NCI-H128 (cell line): ENCODE results near the gene HOMER3.
"Not testable (repeated sequence)": the region's sequence is repeated elsewhere in the genome, so short reads cannot be mapped to it uniquely, and the experiment has no call there.

Source experiments
- DNase-seq: peaks from one replicate; lab custom pipeline; 2025; ENCODE audit not compliant: unreplicated experiment; lab: John Stamatoyannopoulos, UW

HOMER3 gene

GRCh38 chr19:18954094-18954493, 13.1 kb upstream of the HOMER3 start:
- no peak for DNase-seq

GRCh38 chr19:18952364-18953003, 11.5 kb upstream of the HOMER3 start:
- not testable (repeated sequence) for DNase-seq

- DNase-seq, result no peak
Observed at GRCh38 chr19:18951721-18952281, 10.8 kb upstream of the HOMER3 start.

- no peak for DNase-seq
Observed at GRCh38 chr19:18949858-18950257, 8.8 kb upstream of the HOMER3 start.

GRCh38 chr19:18948976-18949356, 7.9 kb upstream of the HOMER3 start:
- no peak for DNase-seq

- DNase-seq, result no peak
Observed at GRCh38 chr19:18948075-18948975, 7.3 kb upstream of the HOMER3 start.

- no peak for DNase-seq
Observed at GRCh38 chr19:18946918-18947317, 5.9 kb upstream of the HOMER3 start.

GRCh38 chr19:18946335-18946734, 5.3 kb upstream of the HOMER3 start:
- DNase-seq, result no peak

GRCh38 chr19:18945297-18945696, 4.3 kb upstream of the HOMER3 start:
- DNase-seq, result no peak

- no peak for DNase-seq
Observed at GRCh38 chr19:18943465-18943864, 2.4 kb upstream of the HOMER3 start.

GRCh38 chr19:18942692-18943091, 1.7 kb upstream of the HOMER3 start:
- no peak for DNase-seq

- DNase-seq, result no peak
Observed at GRCh38 chr19:18941628-18942354, 774 bp upstream of the HOMER3 start.

- no peak for DNase-seq
Observed at GRCh38 chr19:18939922-18940768, 872 bp downstream of the HOMER3 start.

GRCh38 chr19:18939163-18939562, 1.9 kb downstream of the HOMER3 start:
- no peak for DNase-seq

GRCh38 chr19:18933297-18933696, 7.7 kb downstream of the HOMER3 start:
- no peak for DNase-seq

- no peak for DNase-seq
Observed at GRCh38 chr19:18932216-18932841, 8.7 kb downstream of the HOMER3 start.

- DNase-seq, result no peak
Observed at GRCh38 chr19:18931316-18932162, 9.5 kb downstream of the HOMER3 start.

- no peak for DNase-seq
Observed at GRCh38 chr19:18929311-18929710, 11.7 kb downstream of the HOMER3 start.
